ENCODE data around the gene HTT-AS.

GRCh38 chr4:3069661-3070199 lies 4.6 kb downstream of the HTT-AS start:
- TF ChIP-seq CTCF (IDR thresholded peaks at IDR 0.05) (no peak), POLR2A (IDR thresholded peaks at IDR 0.05) (no peak)
